GM21526 (cell line): ENCODE data around the gene PTPDC1.

Experiments used
- ATAC-seq: cut with Tn5 transposase; IDR thresholded peaks from one replicate; pipeline ENCODE4 v1.9.1; 2021; ENCODE audit warnings: moderate library complexity; ENCODE audit not compliant: unreplicated experiment, low FRiP score

Gene PTPDC1

DNA sequence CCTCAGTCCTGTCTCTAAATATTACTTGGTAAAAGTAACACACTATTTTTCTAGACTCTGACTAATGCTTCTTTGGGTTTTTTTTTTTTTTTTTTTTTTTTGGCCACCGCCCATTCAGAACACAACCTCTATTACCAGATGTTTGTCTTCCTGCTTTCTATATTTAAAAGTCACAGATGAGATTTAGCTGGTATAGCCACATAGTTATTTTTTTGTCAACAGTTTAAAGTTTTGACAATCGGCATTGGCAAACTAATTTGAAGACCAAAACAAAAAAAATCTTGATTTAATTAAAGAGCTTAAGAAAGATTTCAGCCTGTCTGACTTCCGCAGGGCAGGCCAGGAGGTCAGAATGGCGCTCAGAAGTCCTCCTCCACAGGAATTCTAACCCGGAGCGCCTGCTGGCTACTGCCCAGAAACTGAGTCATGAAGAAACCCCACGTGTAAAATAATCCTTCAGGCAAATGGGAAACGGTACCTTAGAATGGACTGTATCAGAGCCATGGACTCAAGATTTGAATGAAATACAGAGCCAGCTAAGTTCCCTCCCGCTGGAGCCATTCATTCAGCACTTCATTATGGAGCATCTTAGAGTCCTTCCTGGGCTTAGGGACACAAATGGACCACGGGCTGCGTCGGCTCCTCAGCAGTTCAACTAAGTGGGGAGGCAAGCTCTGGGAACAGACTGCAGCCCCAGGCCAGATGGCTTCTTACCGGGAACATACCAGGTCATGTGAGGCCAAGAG lies 55.6 kb downstream of the PTPDC1 start:
- no peak for ATAC-seq

DNA sequence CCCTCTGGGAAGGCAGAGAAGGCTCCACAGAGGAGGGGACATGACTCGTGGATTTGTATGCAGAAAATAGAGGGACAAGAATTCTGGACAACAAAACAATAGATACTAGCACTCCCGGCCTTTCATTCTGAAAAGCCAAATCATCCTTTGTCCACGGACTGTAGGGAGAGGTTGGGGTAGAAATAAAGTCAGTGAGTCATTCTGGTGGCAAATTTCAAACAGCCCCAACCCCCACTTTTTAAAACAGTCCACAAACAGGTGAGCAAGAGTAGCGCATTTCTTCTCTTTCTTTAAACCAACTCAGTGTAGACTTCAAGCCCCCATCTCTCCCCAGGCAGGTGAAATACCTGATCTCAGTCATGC lies 56.1 kb downstream of the PTPDC1 start:
- ATAC-seq = no peak

DNA sequence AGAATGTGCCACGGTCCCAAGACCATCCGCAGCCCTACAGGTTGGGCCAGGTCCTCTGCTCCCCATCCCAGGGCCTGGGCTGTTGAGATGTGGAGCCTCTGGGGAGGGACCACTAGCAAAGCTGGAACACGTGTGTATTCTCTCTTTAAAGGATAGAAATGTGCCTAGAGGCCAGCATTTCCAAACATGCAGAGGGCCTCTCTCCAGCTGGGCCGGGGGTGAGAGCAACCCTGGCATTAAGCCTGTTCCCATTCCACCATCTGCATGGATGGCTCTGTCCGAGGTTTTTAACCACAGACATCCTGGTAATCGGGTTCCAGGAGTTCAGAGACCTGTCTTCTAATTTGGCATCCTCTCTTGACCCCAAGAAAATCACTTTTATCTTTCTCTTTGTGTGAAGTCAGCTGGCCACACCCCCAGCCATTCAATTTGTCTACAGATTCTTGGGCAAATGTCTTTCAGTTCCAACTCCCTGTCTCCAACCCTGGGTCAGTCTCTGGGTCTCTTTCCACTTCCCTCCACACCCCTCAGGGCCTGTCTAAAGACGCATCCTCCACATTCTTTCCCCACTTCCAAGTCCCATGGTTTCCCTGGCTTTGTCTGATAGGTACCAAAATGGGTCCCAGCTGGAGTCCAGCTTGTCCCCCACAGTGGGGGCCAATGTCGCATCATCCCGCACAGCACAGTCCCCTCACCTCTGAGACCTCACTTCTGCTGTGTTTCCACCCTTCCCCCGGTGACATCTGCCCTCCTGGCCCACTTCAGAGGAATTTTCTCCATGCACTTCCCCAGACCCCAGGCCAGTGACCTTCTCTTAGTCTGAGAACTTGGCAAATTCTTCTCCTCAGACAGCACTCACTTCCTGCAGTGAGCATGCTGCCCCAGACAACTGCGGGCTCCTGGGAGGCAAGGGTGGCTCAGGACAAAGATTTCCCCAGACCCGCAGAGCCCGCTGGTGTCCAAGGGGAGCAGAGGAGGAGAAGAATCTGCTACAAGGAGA lies 56.8 kb downstream of the PTPDC1 start:
- no peak for ATAC-seq

DNA sequence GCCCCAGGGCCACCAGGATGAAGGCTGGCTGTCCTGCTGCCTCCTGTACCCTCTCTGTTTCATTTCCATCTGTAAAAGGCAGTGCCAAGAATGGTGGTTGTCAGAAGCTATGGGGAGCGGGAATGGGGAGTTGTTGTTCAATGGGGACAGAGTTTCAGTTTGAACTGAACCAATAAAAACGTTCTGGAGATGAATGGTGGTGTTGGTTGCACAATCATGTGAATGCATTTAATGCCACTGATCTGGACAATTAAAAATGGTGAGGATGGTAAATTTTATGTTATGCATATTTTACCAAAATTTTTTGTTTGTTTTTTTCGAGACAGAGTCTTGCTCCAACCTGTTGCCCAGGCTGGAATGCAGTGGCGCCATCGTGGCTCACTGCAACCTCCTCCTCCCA lies 58.1 kb downstream of the PTPDC1 start:
- ATAC-seq = no peak

DNA sequence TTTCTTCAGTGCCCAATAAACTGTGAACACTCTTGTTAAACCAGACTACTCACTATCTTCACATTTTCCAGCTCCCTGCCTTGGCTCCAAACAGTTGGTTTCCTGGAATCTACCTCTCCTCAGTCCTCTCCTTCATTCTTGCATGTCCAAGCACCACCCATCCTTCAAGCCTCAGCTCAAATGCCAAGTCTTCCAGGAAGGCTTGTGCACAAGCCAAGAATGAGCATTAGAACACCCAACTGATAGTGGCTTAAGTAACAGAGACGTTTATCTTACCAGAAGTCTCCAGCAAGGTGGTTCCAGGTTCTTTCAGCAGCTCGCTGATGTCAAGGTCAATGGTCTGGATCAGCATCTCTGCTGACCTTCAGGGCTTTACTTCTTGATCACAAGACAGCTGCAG lies 60.1 kb downstream of the PTPDC1 start:
- ATAC-seq = no peak

DNA sequence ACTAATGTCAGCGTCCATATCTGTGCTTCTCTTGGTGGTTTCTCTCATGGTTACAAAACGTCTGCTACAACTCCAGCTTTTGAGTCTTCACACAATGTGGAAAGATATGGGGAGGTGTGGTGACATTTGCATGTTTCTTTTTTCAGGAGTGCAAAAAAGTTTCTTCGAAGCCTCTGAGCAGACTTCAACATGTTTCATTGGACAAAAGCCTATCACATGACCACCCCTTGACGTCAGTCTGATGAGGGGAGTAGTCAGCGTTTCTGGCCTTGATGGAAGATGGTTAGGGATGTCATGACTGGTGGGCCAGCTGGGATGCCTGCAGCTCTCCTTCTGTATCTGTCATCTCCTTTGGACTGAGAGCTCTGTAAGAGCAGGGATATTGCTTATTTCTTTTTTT lies 61.4 kb downstream of the PTPDC1 start:
- ATAC-seq = no peak

DNA sequence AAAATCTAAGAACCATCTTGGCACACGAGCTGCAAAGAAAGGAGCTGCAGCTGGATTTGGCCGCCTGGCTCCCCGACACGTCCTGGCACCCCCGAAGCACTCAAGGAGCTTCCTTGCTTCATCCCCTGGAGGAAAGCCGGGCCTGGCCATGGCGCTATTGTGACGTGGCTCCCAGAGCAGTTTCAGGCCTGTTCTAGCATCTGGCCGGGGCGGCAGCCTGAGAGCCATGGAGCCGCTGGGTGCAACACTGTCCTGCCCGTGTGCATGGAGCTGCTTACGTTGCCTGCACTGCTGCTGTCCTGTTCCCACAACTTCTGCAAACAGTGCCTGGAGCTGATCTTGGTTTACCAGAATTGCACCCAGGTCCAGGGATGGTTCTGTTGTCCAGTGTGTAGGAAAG lies 63.5 kb downstream of the PTPDC1 start:
- no peak for ATAC-seq

DNA sequence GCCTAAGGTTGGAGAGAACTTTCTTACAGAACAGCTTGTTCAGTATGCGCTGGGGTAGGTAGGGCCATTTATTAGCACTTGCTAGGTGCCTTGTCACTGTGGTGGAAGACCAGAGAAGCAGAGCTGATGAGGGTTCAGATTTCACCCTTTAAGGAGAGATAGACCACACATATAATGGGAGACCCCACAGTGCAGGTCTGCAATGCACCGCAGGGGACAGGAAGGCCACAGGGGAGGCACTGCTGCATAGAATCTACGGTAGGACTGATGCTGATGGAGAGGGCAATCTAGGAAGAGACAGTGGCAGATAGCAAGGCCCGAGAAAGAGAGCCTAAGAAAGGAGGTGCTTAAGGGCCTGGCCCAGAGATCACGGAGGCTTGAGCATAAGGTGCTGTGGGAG lies 64.2 kb downstream of the PTPDC1 start:
- ATAC-seq = no peak

DNA sequence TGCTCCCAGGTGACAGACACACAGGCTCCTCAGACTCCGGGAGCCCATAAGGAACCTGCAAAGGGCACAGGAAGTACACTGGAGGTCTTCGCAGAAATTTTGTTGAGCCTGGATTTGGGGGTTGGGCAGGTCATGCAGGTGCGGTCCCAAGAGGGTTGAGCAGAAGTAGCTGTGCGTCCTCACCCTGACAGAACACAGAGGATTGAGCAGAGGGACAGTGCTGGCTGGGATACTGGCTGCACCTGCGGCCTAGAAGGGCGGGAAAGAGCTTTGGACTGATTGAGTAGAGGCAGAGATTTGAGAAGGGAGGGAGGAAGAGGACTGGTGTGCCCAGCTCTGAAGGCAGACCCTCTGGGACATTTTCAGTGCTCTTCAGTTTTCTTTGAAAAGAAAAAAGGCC lies 65.4 kb downstream of the PTPDC1 start:
- ATAC-seq = no peak

DNA sequence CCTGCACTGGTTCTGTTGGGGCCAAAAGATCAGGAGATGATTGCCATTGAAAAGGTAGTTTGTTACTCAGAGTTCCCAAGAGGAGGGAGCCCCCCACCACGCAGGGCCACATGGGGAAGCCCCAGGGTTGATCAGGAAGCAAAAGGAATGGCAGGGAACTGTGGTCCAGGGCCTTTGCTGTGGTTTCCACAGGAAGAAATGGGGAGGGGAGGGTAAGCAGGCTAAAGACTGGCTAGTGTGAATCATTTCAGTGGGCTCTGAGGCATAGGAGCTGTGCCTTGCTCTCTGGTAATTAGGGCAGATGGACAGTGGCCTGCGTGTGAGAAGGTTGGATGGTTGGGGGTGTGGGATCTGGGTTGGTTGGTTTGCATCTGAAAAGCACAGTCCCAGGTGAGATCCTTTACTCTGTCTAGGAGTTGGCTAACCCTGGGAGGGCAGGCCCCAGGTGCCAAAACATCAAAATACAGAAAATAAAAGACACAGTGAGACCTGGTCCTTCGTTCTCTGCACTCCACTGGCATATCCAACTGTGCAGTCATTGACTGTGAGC lies 66.1 kb downstream of the PTPDC1 start:
- ATAC-seq = no peak

DNA sequence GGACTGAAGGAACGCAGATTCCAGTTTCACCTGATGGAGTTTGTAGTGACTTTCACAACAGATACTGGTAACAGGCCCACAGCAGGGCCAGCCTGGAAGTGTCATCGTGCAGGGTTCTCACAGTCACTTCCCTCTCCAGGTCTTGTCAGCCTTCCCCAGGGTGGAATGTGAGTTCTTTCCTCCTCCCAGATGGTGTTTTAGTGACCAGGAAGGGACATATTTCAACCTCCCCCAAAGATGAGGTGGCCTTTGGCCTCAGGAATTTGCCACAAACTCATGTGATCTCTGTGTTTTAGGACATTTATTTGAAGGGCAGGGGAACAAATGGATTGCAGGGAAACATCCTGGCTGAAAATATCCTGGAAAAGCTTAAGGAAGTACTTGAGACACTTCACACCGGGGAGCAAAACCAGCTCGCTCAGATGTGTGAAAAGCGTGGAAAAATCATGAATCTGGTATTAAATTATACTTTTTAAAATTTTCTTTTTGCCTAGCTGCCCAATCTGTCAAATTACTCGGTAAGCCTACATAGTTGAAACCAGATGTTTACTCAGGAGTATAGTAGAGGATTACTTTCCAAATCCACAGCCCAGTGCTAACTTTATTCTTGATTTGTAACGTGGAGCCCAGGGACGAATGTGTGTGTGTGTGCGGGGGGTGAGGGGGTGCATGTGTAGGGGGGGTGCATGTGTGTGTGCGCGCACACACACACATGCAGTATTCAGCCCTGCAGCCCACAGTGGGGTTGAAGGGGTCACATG lies 66.8 kb downstream of the PTPDC1 start:
- ATAC-seq = no peak

DNA sequence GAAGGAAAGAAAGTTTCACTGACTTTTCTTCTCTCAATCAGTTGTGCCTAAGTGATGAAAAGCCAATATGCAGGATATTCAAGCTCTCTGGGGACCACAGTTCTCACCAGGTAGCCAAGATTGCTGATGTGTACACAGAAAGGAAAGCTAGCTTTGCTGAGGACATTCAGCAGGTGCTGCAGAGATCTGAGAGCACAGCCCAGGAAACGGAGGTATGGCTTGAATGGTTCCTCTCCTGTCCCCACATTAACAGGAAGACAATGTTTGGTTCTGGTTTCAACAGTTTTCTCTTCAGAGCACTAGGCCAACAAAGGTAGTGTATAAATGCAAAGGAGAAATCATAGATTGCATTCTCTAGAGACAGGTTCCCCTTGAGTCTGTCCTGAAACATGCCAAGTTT lies 69.6 kb downstream of the PTPDC1 start:
- no peak for ATAC-seq

DNA sequence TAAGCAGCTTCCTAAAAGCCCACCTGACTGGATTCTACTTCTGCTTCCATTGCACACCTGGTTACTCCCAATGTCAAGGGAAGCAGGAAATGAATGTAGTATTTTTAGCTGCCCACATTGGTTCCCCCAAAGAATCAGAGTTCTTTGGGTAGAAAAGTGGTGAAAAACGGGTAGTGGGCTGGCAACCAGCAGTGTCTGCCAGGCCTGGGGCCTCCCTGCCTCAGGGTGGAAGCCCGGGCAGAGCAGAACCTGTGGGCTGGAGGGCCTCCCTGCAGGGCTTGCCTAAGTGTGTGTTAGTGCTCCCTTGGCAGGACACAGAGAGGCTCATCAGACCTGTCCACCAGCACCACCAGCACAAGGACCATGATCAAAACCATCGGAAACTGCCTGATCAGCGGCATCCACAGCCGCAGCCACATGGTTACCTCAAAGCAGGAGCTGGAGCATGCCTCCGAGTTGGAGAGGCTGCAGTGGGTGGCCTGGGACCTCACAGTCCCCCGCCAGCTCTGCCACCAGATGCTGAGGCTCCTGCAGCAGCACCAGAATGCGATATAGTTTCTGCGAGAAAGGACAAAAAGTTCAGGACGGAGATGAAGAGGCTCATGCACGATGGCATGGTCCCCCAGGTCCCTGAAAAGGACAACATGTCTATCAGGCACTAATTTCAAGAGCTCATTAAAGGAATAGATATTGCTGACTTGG lies 72.2 kb downstream of the PTPDC1 start:
- ATAC-seq = no peak

DNA sequence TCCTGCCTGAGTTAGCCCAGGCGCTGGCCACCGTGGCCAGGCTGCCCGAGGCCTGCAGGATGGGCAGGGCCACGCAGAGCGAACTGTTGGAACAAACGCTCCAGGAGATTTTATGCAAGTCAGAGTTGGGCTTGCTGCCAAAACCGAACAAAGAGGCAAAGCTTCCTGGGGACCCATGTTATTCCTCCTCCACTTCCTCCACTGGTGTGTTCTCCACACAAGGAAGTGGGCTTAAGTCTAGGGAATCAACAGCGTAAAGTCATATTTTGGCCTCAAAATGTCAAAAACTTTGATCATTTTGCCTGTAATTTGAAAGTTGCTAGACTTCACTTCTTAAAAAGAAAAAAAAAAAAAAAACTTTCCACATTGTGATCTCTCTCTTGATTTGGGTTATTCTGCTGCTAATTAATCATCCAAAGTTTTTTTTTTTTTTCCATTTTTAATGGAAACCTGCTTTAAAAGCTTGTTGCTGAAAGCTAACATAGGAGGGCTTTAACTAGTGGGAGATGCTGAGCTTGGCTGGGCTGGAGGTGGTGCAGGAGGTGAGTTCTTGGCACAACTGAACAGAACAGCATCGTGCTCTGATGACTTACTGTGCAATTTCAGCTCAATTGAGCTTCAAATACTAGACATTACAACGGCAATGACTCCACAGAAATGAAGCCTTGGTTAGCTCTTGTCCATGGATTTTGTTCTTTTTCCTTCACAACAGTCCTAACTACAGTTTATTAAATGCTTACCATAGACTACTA lies 73.0 kb downstream of the PTPDC1 start:
- no peak for ATAC-seq
